ENCODE results near the gene GTPBP3. TPM values are rescaled to one million over a fixed set of nuclear protein-coding genes. Genes with fewer than 3 reads are reported as not detected.
A peak's percentile ranks its signal among the peaks of the same experiment; 100 is the strongest.
"Not testable (repeated sequence)": the region's sequence is repeated elsewhere in the genome, so short reads cannot be mapped to it uniquely, and the experiment has no call there.

The GTPBP3 gene
- total RNA-seq, 1 donor from 2014 or later, result 12.3 TPM

GRCh38 chr19:17341845-17342244, 4.5 kb downstream of the GTPBP3 start:
- DNase-seq, result no peak

- peak; percentile 77 for DNase-seq
These were observed 8.8 kb downstream of the GTPBP3 start for GRCh38 chr19:17346109-17346671.

GRCh38 chr19:17347361-17347760, 10.0 kb downstream of the GTPBP3 start:
- DNase-seq, result peak; percentile 64

- DNase-seq, result peak; percentile 20
These were observed 10.5 kb downstream of the GTPBP3 start for GRCh38 chr19:17347877-17348276.

GRCh38 chr19:17348700-17349099, 11.3 kb downstream of the GTPBP3 start:
- peak; percentile 92 for DNase-seq

- DNase-seq, result no peak
These were observed 14.6 kb downstream of the GTPBP3 start for GRCh38 chr19:17351815-17352435.

- DNase-seq, result peak; percentile 20
These were observed 15.4 kb downstream of the GTPBP3 start for GRCh38 chr19:17352608-17353280.

GRCh38 chr19:17353386-17353785, 16.0 kb downstream of the GTPBP3 start:
- DNase-seq, result no peak

GRCh38 chr19:17357078-17357666, 19.8 kb downstream of the GTPBP3 start:
- no peak for DNase-seq

- DNase-seq, result peak; percentile 27
These were observed 20.4 kb downstream of the GTPBP3 start for GRCh38 chr19:17357724-17358123.

- DNase-seq, result no peak
These were observed 21.0 kb downstream of the GTPBP3 start for GRCh38 chr19:17358395-17358794.

GRCh38 chr19:17359905-17360800, 22.8 kb downstream of the GTPBP3 start:
- DNase-seq, result no peak

- DNase-seq, result not testable (repeated sequence)
These were observed 26.7 kb downstream of the GTPBP3 start for GRCh38 chr19:17363852-17364605.

GRCh38 chr19:17365361-17365760, 28.0 kb downstream of the GTPBP3 start:
- DNase-seq, result no peak

GRCh38 chr19:17370026-17370587, 32.8 kb downstream of the GTPBP3 start:
- peak; percentile 28 for DNase-seq

- peak; percentile 60 for DNase-seq
These were observed 39.7 kb downstream of the GTPBP3 start, which contains the start of gene PLVAP for GRCh38 chr19:17376935-17377600. TSS of gene PLVAP (minus strand) at chr19:17377342. CDS start at chr19:17377288, 54 bp downstream.

GRCh38 chr19:17378271-17378670, 40.9 kb downstream of the GTPBP3 start:
- peak; percentile 28 for DNase-seq

GRCh38 chr19:17379221-17379631, 41.9 kb downstream of the GTPBP3 start:
- peak; percentile 68 for DNase-seq

- DNase-seq, result no peak
These were observed 43.2 kb downstream of the GTPBP3 start for GRCh38 chr19:17380426-17381138.
